ENCODE measurements around the gene TBX5.

TBX5 gene

DNA sequence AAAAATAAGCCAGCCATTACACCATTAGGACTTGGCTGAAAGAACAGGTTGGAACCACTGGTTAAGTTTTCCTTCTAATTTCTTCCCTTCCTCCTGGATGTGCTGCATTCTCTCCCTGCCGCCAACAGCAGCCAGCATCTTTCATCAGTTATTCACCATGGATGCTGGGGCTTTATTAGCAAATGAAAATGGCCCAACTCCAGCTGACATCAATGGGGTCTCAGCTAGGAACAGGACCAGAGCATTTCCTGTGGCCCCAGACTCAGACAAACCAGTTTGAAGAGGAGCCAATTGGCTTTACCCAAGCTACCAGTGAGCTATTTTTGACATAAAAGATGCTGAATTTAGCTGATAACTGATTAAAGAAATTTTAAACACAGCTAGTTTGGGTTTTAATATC lies 26.0 kb upstream of the TBX5 start:
- no peak for DNase-seq (ENCODE audit: low read depth, low spot score)

DNA sequence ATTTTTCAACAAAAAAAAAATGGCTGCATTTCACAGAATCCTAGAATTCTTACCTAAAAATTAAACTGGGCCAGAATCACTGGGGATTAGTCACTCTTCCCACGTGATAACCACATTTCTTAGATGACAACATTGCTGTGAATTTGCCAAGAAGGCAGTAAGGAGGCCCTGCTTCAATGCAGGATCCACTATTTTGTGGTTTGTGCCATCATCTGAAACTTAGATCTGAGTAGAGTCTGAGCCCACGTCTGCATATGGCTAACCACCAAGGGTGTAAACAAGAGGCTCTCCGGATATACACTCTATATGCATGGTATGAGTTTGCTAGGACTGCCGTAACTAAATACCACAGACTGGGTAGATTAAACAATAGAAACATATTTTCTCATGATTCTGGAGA lies 24.4 kb upstream of the TBX5 start:
- no peak for DNase-seq (ENCODE audit: low read depth, low spot score)

DNA sequence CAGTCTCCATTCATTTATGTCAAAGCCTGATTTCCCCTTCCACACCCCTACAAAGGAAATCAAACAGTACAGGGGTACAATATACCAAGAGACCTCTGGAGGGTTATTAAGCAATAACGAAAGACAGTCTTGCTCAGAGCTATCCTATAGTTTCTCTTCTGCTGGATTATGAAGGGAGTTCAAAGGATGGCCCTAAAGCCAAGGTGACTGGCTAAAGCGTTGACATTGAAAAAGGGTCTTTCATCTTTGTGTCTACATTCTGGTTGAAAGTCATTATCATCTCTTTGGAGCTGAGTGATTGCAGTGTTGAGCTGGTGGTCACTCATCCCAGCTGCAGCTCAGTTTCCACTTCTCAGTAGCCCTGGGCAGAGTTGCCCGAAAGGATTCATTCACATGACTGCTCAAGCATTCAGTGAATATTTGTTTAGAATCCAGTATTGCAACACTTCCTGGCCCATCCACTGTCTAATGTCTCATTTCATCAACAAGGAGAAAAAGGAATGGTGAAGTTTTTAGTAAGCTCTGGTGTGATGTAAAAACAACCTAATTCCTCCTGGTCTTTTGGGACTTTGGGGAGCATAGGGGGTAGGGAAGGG lies 19.2 kb upstream of the TBX5 start:
- no peak for DNase-seq (ENCODE audit: low read depth, low spot score)

DNA sequence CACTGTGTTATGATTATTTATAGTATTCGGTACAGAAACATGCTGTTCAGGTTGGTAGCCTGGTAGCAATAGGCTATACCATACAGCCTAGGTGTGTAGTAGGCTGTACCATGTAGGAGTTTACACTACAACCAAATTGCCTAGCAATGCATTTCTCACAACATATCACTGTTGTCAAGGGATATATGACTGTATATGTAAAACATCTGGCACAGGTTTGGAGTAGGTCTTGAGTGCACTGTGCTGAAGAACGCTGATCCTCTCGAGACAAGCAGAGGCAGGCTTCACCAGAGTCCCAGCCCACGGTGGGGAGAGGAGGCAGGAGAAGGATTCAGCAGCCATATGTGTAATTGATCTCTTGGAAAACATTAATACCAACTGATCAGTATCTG lies 15.0 kb upstream of the TBX5 start:
- DNase-seq (ENCODE audit: low read depth, low spot score): no peak

DNA sequence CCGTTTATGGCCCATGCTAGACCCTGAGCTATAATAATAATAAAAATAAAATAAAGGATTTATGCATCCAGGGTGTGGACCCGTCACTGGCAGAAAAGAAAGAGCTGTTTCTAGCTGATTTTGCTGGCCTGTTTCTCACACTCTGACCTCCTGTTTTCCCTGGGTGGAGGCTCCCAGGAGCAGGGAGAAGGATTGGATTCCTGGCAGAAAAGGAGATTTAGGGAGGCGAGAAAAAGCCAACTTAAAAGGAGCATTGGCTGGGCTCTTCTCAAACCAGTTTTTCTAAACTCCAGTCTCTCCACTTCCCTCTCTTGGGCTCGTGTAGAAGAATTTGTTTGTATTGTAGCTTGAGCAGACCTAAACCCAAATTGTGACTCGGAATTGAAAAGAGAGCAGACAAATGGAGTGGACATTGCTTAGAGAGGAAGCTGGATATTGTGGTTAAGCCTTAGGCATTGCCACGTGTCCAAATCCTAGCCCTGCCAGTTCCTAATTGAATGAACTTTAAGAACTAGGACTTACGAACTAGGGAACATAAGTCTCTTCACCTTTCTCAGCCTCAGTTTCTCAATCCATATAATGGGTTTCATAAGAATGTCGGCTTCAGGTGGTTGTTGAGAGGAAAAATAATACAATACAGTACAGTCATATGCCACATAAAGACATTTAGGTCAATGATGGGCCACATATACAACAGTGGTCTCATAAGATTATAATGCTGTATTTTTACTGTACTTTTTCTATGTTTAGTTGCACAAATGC lies 14.4 kb upstream of the TBX5 start:
- DNase-seq (ENCODE audit: low read depth, low spot score): no peak

DNA sequence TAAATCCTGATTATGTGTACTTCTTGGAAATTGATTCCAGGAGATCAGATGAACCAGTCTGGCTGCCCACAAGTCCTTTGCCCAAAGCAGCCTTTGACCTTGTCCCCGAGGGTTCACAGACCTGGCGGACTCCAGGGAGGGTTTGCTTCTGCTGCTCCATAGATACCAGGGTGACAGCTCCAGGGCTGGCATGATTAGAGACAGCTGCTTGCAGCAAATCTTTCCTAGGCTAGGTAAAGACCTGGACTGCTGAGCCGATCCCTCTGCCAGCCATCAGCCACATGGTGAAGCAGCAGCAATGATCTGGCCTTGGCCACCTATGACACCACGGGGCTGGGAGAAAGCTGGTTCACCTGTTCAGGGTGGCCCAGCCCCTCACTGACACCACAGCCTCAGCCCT lies 10.1 kb upstream of the TBX5 start:
- DNase-seq (ENCODE audit: low read depth, low spot score): no peak

DNA sequence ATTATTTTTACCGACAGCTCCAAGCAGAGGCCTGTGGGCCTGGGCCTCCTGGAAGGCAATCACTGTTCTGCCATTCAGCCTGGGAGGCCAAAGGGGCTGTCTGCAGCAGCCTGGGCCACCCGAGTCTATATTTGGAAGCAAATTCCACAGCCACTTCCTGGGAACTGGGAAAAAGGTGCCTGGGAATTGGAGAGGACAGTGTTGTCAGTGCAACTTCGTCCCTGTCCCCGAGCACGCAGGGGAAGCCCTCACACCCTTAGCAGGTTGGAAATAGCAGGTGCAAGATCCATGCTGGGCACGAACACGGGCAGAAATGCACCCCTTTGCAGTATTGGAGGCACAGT lies 9.6 kb upstream of the TBX5 start:
- no peak for DNase-seq (ENCODE audit: low read depth, low spot score)

DNA sequence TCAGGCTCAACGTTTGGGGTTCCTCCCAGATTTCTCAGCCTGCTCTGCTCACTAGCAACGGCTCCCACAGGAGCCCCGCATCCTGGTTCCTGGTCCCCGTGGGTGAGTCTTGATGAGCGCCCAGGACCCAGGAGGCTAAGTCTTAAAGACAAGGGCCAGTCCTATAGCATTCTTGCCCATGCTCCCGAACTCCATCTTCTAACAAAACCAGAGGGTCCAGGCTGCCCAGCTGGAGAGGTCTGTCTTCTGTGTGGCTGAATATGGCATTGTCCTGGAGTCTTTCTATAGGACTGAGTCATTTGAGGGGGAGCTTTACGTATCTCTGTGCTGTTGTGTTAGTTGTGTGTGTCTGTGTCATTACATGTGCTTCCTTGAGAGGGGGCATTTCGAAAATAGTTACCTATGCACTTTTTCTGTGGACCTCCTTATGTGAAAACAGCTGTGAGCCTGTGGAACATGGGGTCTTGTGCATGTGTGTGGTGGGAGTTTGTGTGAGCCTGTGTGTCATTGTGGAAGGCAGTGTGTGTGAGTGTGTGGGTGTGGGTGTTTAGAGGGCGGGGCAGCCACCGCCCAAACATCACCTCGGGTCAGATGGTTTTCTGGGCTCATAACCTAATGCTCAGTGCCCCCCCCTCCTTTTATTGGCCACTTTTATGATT lies 9.1 kb upstream of the TBX5 start:
- DNase-seq (ENCODE audit: low read depth, low spot score): no peak

DNA sequence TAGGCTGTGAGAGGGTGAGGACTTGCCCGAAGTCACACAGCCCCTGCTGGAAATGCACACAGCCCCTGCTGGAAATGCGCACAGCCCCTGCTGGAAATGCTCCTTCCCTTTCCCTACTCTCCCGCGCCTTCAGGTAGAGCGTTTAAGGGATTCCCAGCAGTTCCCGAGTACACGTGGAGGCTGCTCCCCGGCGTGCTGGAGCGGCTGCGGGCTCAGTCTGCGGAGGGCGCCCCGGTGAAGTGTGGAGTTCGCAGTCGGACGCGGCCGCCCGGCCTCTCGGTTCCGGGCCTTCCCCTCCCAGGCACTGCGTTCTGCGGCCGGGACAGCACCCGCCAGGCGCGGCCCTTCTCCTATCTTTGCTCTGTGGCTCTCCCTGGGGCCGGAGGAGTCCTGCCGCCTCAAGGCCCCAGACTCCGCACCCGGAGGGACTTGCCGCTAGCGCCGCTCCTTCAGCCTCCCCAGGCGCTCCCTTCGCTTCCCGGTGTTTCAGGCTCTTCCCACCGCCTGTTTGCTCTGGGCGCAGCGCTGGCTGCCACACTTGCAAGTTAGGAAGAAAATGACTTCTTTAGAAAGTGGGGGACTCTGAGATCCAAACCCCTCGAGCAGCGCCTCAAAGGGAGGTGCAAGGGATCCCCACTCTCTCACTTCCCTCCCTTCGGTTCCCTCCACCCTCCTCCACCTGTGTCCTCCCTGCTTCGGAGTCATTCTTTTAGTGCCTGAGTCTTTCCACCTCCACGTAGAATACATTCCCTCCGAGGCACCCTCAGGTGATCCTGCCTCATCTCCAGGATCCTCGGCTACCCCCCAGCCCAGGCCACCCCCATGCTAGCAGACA lies 8.3 kb upstream of the TBX5 start:
- DNase-seq (ENCODE audit: low read depth, low spot score): no peak

DNA sequence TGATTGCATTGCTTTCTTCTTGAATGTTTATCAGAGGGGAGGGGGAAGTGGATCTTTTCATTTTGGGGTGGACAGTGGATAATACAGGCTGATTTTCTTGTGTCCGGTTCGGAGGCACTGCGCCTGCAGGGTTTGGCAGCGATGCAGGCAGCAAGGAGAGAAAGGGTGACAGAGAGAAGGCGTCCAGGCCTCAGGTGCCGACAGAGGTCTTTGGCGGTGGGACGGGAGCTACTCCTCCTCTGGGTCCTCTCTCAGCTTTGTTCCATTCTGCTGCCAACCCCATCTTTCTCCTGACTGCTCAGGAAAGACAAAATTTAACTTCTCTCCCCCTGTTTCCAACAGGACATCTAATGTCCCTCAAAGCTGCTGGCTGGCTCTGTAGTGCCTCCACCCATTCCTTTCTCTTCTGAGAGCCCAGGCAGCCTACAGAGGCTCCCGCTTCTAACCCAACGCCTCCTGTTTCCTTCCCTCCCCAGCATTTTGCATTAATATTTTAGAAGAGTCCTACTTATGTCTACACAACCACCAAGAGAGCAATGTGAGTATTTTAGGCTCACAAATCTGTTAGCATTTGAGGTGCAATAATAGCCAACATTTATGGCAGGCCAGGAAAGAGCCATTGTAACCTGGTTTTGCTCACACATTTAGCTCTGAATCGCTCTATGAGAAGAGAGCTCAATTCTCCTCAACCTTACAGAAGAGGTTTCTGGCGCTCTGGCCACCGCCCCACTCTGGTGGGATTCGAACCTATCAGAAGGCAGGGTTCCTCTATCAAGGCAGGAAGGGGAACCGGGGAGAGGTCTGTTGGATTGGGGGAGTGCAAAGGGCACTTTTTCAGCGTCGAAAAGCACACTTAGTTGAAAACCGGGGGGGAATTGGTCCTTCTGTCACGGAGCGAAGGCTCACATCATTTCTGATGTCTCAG lies 7.1 kb upstream of the TBX5 start:
- no peak for DNase-seq (ENCODE audit: low read depth, low spot score)

DNA sequence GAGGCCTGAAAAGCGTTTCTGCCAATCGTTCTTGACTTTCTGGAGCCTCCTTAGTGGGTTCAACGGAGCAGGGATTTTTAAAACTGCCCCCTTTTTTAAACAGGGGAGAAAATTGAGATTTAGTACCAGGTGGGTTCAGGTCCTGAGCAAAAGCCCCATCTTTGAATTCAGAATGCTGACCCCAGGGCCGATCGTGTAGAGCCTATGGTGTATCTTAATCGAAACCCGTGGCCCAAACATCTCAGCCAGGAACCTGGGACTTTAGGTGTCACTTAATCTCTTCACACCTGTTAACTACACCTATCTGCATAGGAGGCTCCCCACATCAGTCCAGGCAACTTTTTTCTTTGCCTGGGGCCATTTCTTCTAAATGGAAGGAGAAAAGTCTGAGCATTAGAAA lies 6.4 kb upstream of the TBX5 start:
- no peak for DNase-seq (ENCODE audit: low read depth, low spot score)

DNA sequence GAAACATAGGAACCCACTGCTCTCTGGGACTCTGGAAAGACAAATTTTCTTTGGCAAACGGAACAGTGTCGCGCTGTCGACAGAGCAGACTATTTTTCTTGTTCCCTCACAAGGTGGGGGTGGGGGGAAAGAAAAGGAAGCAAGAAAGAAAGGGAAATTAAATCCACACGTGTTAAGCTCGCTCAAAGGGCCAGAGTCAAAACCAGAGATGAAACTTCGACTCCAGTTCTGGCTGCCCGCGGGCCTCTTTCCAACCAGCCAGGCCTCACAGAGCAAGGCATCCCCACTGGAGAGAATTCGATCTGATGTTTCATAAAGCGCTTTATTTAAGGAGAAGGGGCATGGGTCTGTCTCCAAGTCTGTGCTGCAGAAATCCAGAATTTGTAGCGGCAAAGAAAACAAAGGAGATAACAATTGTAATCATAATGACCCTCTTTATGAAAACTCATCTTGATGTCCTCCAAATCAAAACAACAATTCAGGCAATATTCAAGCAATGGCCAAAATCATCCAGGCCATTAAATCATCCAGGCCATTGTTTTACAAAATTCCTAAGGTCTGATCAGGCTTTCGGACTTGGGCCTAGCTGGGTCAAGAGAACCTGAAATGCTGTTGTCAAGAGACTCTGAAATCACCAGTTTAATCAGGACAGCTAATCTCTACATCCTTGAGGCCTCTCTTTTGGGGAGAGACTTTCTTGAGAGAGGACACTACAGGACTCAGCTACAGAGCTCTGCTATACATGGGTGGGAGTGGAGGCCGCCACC lies 5.3 kb upstream of the TBX5 start:
- DNase-seq (ENCODE audit: low read depth, low spot score): no peak

DNA sequence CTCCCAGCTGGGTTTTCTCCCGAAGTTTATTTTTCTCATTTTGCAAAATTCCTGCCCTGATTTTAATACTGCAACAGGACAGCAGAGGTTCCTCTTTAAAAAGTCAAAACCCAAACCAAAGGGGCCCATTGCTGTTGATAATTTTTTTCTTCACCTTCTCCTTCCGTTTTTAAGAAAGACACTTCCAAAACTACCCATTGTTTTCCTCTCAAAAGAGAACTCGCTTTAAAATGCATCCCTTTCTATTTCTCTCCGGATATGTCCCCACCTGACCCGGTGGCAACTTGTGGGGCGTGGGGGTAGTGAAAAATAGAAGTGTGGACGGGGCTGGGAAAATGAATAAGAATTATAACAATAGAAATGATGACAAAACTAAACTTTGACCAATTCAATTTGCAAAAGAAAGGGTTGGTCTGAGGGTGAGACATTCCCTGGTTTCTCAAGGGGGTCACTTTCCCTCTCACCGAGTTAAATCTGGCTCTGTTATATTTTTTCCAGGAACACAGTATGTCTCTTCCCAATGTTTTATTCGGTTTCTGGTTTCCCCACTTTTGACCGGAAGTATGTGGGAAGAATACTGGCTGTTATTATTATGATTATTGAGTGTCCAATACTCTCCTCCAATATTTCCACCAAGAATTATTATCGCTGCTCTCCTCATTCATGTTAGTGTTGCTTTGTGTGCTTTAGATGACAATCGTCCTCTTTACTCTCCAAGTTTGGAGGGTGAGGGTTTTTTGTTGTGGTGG lies 4.1 kb upstream of the TBX5 start:
- no peak for DNase-seq (ENCODE audit: low read depth, low spot score)

DNA sequence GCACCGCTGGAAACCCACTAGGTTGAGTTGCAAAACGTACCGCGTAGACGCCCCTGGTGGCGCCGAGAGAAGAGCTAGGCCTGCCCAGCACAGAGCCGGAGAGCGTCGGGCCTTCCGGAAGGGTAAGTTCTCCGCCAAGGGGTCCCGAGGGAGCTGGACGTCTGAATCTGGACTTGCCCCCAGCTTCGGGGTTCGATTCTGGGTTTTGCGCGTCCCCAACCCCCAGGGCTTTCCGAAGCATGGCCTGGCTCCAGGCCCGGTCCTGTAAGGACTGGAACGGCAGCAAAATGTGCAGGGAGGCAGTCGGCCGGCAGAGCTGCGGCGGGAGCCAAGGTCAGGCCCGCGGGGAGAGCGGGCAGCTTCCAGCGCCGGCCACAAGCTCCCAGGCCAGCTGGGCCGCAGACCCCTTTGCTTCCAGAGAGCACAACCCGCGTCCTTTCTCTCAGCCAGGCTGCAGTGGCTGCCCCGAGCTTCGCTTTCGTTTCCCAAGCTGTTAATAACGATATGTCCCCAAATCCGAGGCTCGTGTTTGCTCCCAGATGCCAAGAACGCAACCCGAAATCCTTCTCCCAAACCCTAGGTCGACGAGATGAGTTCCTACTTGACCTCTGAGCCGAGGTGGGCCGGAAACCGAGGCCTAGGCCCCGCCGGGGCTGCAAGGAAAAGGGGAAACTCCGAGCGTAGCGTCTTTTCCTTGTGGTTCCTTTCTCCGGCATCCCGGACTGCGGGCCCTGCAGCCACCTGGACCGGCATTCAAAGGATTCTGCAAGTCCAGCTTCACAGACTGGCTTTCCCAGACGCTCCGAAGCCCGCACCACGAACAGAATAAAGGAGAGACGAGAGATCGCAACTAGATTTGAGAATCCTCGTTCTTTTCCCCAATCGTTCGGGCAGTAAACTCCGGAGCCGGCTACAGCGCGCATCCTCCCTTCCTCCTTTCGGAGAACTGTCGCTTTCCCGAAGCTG lies 3.2 kb upstream of the TBX5 start:
- DNase-seq (ENCODE audit: low read depth, low spot score): peak; percentile 21

DNA sequence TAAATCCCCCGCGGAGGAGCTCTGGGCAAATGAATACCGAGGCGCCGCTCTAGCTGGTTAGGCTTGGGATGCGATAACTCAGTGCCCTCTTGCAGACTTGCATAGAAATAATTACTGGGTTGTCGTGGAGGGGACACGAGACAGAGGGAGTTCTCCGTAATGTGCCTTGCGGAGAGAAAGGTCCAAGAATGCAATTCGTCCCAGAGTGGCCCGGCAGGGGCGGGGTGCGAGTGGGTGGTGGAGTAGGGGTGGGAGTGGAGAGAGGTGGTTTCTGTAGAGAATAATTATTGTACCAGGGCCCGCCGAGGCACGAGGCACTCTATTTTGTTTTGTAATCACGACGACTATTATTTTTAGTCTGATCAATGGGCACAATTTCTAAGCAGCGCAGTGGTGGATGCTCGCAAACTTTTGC lies 2.5 kb upstream of the TBX5 start:
- no peak for DNase-seq (ENCODE audit: low read depth, low spot score)

DNA sequence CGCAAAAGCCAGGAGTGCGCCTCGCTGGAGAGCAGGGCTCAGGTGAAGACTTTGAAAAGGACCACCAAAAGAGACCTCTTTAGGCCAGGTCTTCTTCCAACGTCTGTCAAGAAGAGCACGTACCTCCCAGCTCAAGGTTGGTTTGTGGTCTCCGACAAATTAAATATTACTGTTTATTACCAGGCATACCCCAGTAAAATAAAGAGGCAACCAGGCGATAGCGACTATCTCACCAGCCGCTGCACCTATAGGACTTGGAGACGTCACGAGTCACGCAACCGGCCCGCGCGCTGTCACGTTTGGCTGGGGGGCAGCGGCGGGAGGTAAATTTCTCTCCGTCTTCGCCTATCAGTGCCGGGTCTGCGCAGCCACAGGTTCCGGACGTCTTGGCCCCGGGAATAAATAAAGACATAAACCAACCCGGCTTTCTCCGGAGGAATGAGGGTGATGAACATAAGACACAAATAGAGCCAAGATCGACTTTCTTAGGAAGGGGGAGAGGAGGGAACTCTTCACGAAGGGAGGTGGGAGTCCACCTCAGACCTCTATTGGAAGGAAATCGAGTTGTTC lies 2.0 kb upstream of the TBX5 start:
- DNase-seq (ENCODE audit: low read depth, low spot score): no peak

DNA sequence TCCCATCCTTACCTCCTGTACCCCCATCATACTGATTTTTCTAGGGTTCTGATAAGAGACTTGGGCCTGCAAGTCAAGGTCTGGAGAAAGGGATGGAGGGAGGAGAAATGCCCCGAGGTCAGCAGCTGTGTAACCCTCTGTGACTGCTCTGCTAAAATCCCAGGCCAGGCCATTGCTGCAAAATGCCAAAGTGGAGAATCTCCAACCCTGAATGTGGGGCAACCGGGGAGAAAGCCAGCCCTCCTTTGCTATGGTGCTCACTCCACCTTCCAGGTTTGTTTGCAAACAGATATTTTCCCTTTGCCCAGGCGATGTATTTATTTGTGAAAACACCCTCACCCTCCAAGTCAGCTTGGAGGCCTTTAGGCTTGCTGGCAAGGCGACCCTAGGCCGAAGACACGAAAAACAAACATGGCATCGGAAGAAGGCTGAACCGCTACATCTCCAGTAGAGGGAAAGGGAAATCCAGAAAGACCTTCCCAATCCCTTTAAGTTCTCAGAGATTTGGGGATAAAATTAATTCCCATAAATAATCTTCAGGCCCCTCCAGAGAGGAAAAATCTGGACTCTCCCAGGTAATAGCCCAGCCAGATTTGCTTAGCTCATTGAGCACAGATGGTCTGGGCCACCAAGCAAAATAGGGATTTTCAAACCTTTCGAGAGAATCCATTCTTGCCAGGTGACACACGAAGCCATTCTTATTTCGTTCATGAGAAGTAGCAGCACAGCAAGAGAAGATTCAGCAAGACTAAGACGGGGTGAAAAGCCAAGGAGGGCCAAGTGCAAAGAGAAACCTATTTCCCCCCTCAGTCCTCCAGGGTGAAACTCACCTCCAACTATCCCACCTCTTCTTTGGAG lies 1.3 kb upstream of the TBX5 start:
- no peak for DNase-seq (ENCODE audit: low read depth, low spot score)
